H9 (cell line): ENCODE data around the gene SLC7A5. TPM values are rescaled to one million over a fixed set of nuclear protein-coding genes. Genes with fewer than 3 reads are reported as not detected.

Experiments used
- DNase-seq: peaks from one replicate; pipeline ENCODE4 v3.0.0-alpha.2; 2017
- H2AFZ ChIP-seq: one replicate; pipeline ENCODE4 v1.6.1; 2013; ENCODE audit warnings: mild to moderate bottlenecking, low read length, control low read depth, moderate library complexity
- H2AK5ac ChIP-seq: 2 replicates; pipeline ENCODE4 v1.6.1; 2013; ENCODE audit warnings: low read length, control low read depth, mixed read lengths; ENCODE audit not compliant: insufficient read length
- H2BK120ac ChIP-seq: one replicate; pipeline ENCODE4 v1.6.1; 2013; ENCODE audit warnings: low read depth, mild to moderate bottlenecking, low read length, control low read depth, inconsistent platforms; ENCODE audit not compliant: poor library complexity, severe bottlenecking
- H2BK12ac ChIP-seq: 2 replicates; pipeline ENCODE4 v1.6.1; 2013; ENCODE audit warnings: low read length, control low read depth, mixed read lengths, low read depth; ENCODE audit not compliant: insufficient read length
- H2BK15ac ChIP-seq: 2 replicates; pipeline ENCODE4 v1.6.1; 2013; ENCODE audit warnings: low read depth, low read length, control low read depth
- H2BK20ac ChIP-seq: one replicate; pipeline ENCODE4 v1.6.1; 2013; ENCODE audit warnings: low read depth, mild to moderate bottlenecking, low read length, control low read depth, inconsistent platforms; ENCODE audit not compliant: poor library complexity, severe bottlenecking
- H2BK5ac ChIP-seq: 2 replicates; pipeline ENCODE4 v1.6.1; 2013; ENCODE audit warnings: low read length, control low read depth, mixed read lengths; ENCODE audit not compliant: insufficient read length
- H3K14ac ChIP-seq: 2 replicates; pipeline ENCODE4 v1.6.1; 2013; ENCODE audit warnings: low read length, control low read depth; ENCODE audit not compliant: insufficient read depth
- H3K18ac ChIP-seq: 2 replicates; pipeline ENCODE4 v1.6.1; 2013; ENCODE audit warnings: low read depth, mild to moderate bottlenecking, mixed read lengths, low read length, control low read depth; ENCODE audit not compliant: insufficient read length
- H3K23ac ChIP-seq: 2 replicates; pipeline ENCODE4 v1.6.1; 2013; ENCODE audit warnings: low read length, control low read depth, mixed read lengths, low read depth; ENCODE audit not compliant: insufficient read length
- H3K23me2 ChIP-seq: 2 replicates; pipeline ENCODE4 v1.6.1; 2013; ENCODE audit warnings: low read depth, mild to moderate bottlenecking, mixed read lengths, low read length, control low read depth; ENCODE audit not compliant: insufficient read length, poor library complexity, severe bottlenecking
- H3K27ac ChIP-seq: 2 replicates; pipeline ENCODE4 v1.5.1; 2013; ENCODE audit warnings: low read length, control low read depth, mixed read lengths, low read depth; ENCODE audit not compliant: insufficient read length
- H3K27me3 ChIP-seq: 2 replicates; pipeline ENCODE4 v1.6.1; 2013; ENCODE audit warnings: low read length, control low read depth, inconsistent platforms; ENCODE audit not compliant: insufficient read depth
- H3K4ac ChIP-seq: 2 replicates; pipeline ENCODE4 v1.6.1; 2013; ENCODE audit warnings: low read depth, mild to moderate bottlenecking, control low read depth, inconsistent platforms, low read length, moderate library complexity
- H3K4me1 ChIP-seq: 2 replicates; pipeline ENCODE4 v1.6.1; 2013; ENCODE audit warnings: low read length, control low read depth, inconsistent platforms; ENCODE audit not compliant: insufficient read depth
- H3K4me2 ChIP-seq: 2 replicates; pipeline ENCODE4 v1.6.1; 2013; ENCODE audit warnings: low read length, control low read depth, mixed read lengths; ENCODE audit not compliant: insufficient read length, insufficient read depth
- H3K56ac ChIP-seq: 2 replicates; pipeline ENCODE4 v1.6.1; 2013; ENCODE audit warnings: low read depth, mild to moderate bottlenecking, mixed read lengths, low read length, control low read depth; ENCODE audit not compliant: insufficient read length
- H3K79me1 ChIP-seq: 2 replicates; pipeline ENCODE4 v1.6.1; 2013; ENCODE audit warnings: low read depth, mild to moderate bottlenecking, moderate library complexity, low read length, control low read depth, inconsistent platforms; ENCODE audit not compliant: insufficient read depth, poor library complexity, severe bottlenecking
- H3K79me2 ChIP-seq: 2 replicates; pipeline ENCODE4 v1.6.1; 2013; ENCODE audit warnings: low read length, control low read depth, inconsistent platforms; ENCODE audit not compliant: insufficient read depth
- H3K9ac ChIP-seq: 2 replicates; pipeline ENCODE4 v1.6.1; 2013; ENCODE audit warnings: low read length, control low read depth, mixed read lengths; ENCODE audit not compliant: insufficient read length; ENCODE audit errors: extremely low read depth
- H3K9me3 ChIP-seq: one replicate; pipeline ENCODE4 v1.6.1; 2013; ENCODE audit warnings: low read depth, low read length, inconsistent platforms; ENCODE audit not compliant: control insufficient read depth
- H3T11ph ChIP-seq: one replicate; pipeline ENCODE4 v1.6.1; 2013; ENCODE audit warnings: mild to moderate bottlenecking, low read length, control low read depth, inconsistent platforms
- H4K20me1 ChIP-seq: one replicate; pipeline ENCODE4 v1.6.1; 2013; ENCODE audit not compliant: control insufficient read depth, insufficient read length, insufficient read depth
- H4K5ac ChIP-seq: 2 replicates; pipeline ENCODE4 v1.6.1; 2013; ENCODE audit warnings: low read depth, mild to moderate bottlenecking, mixed read lengths, low read length, control low read depth; ENCODE audit not compliant: insufficient read length
- H4K8ac ChIP-seq: replicated peaks from 2 replicates; pipeline ENCODE4 v1.6.1; 2013; ENCODE audit warnings: low read length, control low read depth, mixed read lengths, low read depth; ENCODE audit not compliant: insufficient read length
- H4K91ac ChIP-seq: 2 replicates; pipeline ENCODE4 v1.6.1; 2013; ENCODE audit warnings: low read depth, mild to moderate bottlenecking, moderate library complexity, mixed read lengths, low read length, control low read depth; ENCODE audit not compliant: insufficient read length
- H3K27ac Mint-ChIP-seq, 3 experiments: 2 replicates in 2 of 3; 3 replicates in 1 of 3; pipeline ENCODE4 v1.8.0; 2020 to 2021; ENCODE audit warnings: mixed read lengths in 3 of 3, mild to moderate bottlenecking in 1 of 3, moderate library complexity in 1 of 3
- H3K27me3 Mint-ChIP-seq: 2 replicates; pipeline ENCODE4 v1.8.0; 2021; ENCODE audit warnings: low read depth, mild to moderate bottlenecking, moderate library complexity, mixed read lengths
- H3K36me3 Mint-ChIP-seq, 3 experiments: 2 replicates in 2 of 3; 3 replicates in 1 of 3; pipeline ENCODE4 v1.8.0; 2020 to 2021; ENCODE audit warnings: low read depth in 3 of 3, mixed read lengths in 3 of 3; ENCODE audit not compliant: insufficient read depth in 1 of 3
- H3K4me1 Mint-ChIP-seq, 2 experiments: 2 replicates each; pipeline ENCODE4 v1.8.0; 2020; ENCODE audit warnings: mixed read lengths in 2 of 2
- H3K4me3 Mint-ChIP-seq, 2 experiments: 2 replicates in 1 of 2; 3 replicates in 1 of 2; pipeline ENCODE4 v1.8.0; 2020 to 2021; ENCODE audit warnings: mild to moderate bottlenecking in 2 of 2, mixed read lengths in 2 of 2, moderate library complexity in 1 of 2
- H3K9me3 Mint-ChIP-seq, 2 experiments: 2 replicates in 1 of 2; 3 replicates in 1 of 2; pipeline ENCODE4 v1.8.0; 2020; ENCODE audit warnings: mild to moderate bottlenecking in 2 of 2, mixed read lengths in 2 of 2, moderate library complexity in 1 of 2
- CTCF ChIP-seq: fragments of 200-600 bp; sonication (generic); conservative IDR thresholded peaks from 3 replicates; pipeline ENCODE4 v1.8.0; 2021; ENCODE audit warnings: antibody characterized with exemption, mild to moderate bottlenecking
- WGBS: extraction: QIAGEN DNeasy Blood & Tissue Kit; methylation state at CpG from one replicate; pipeline ENCODE4 v1.1.7; 2013; ENCODE audit warnings: missing lambda C conversion rate, low lambda C conversion rate, mixed read lengths; ENCODE audit not compliant: insufficient read length; ENCODE audit errors: extremely low coverage; 5-methylcytosine and 5-hydroxymethylcytosine counted together
- total RNA-seq: library from RNA; stranded (reverse); gene quantifications from 2 replicates; pipeline ENCODE4 v1.2.1, GENCODE V29; 2021

Gene SLC7A5
- total RNA-seq, 1 experiment from 2014 or later: 217 TPM

- TF ChIP-seq CTCF: no peak
These were observed 65.9 kb downstream of the SLC7A5 start for GRCh38 chr16:87803385-87803784.

More at GRCh38 chr16:87803385-87803784, 65.9 kb downstream of the SLC7A5 start:
- no peak for DNase-seq
- Histone ChIP-seq H3K23me2 (no peaks in the 10 kb centered on the region), H3K4ac (no peak overlapping the region), H3K9me3 (no peaks in the 10 kb centered on the region), H3K14ac (no peak overlapping the region), H3K9ac (no peak overlapping the region), H2BK12ac (no peak overlapping the region), H3K79me1 (no peaks in the 10 kb centered on the region), H4K5ac (no peak overlapping the region), H3K27ac (no peak overlapping the region), H2AK5ac (no peak overlapping the region), H3K56ac (no peak overlapping the region), H3K18ac (no peak overlapping the region), H3K4me2 (no peak overlapping the region), H3K79me2 (no peaks in the 10 kb centered on the region), H2AFZ (no peak overlapping the region), H3K27me3 (no peaks in the 10 kb centered on the region), H2BK120ac (no peak overlapping the region), H2BK15ac (no peak overlapping the region), H4K20me1 (no peaks in the 10 kb centered on the region), H4K8ac (no peak overlapping the region), H4K91ac (no peak overlapping the region), H2BK5ac (no peak overlapping the region), H3K4me1 (no peaks in the 10 kb centered on the region), H3T11ph (no peak overlapping the region), H2BK20ac (no peak overlapping the region), H3K23ac (no peak overlapping the region)
- no peaks in the 10 kb centered on the region; a peak in 1 of 7 replicates for H3K36me3 Mint-ChIP-seq
- WGBS: no CpG with 5 or more reads among the region's 5 CpGs
- peaks cover 5% of the 10 kb centered on the region for H3K27me3 Mint-ChIP-seq
- no peak overlapping the region for H3K4me3 Mint-ChIP-seq
- H3K27ac Mint-ChIP-seq: no peak overlapping the region; a peak in 1 of 7 replicates
- H3K4me1 Mint-ChIP-seq: peaks cover 9 to 10% of the 10 kb centered on the region in 2 experiments
- H3K9me3 Mint-ChIP-seq: peaks cover 0 to 3% of the 10 kb centered on the region in 2 experiments; a peak in 1 of 5 replicates
